Stimulated activated CD4-positive, alpha-beta T cell treated with anti-CD3 and anti-CD28 coated beads, Interleukin-4, amount 100 ng/mL, for 24 hours (primary cell): ENCODE results near the gene NRCAM.
"Not testable (repeated sequence)": the region's sequence is repeated elsewhere in the genome, so short reads cannot be mapped to it uniquely, and the experiment has no call there.

Source experiments
- DNase-seq: peaks from one replicate; pipeline ENCODE4 v3.0.0-alpha.2; 2020

The NRCAM gene

GRCh38 chr7:108301387-108301786, 154.8 kb downstream of the NRCAM start:
- no peak for DNase-seq

GRCh38 chr7:108299251-108299973, 156.8 kb downstream of the NRCAM start:
- DNase-seq, result no peak

- no peak for DNase-seq
These were observed 159.3 kb downstream of the NRCAM start for GRCh38 chr7:108296911-108297310.

GRCh38 chr7:108294595-108294994, 161.6 kb downstream of the NRCAM start:
- DNase-seq, result no peak

- DNase-seq, result no peak
These were observed 163.1 kb downstream of the NRCAM start for GRCh38 chr7:108293149-108293612.

- DNase-seq, result no peak
These were observed 163.7 kb downstream of the NRCAM start for GRCh38 chr7:108292541-108292940.

GRCh38 chr7:108291791-108292440, 164.3 kb downstream of the NRCAM start:
- DNase-seq, result no peak

- DNase-seq, result no peak
These were observed 165.1 kb downstream of the NRCAM start for GRCh38 chr7:108291152-108291508.

GRCh38 chr7:108290459-108291151, 165.6 kb downstream of the NRCAM start:
- DNase-seq, result no peak

GRCh38 chr7:108289852-108290251, 166.4 kb downstream of the NRCAM start:
- no peak for DNase-seq

GRCh38 chr7:108287857-108288256, 168.4 kb downstream of the NRCAM start:
- DNase-seq, result no peak

- no peak for DNase-seq
These were observed 169.8 kb downstream of the NRCAM start for GRCh38 chr7:108286290-108286904.

- no peak for DNase-seq
These were observed 170.5 kb downstream of the NRCAM start for GRCh38 chr7:108285778-108286177.

- DNase-seq, result no peak
These were observed 171.2 kb downstream of the NRCAM start for GRCh38 chr7:108285003-108285368.

GRCh38 chr7:108284349-108285002, 171.8 kb downstream of the NRCAM start:
- DNase-seq, result no peak

GRCh38 chr7:108283252-108283651, 173.0 kb downstream of the NRCAM start:
- no peak for DNase-seq

- no peak for DNase-seq
These were observed 173.7 kb downstream of the NRCAM start for GRCh38 chr7:108282427-108282996.

GRCh38 chr7:108280136-108280535, 176.1 kb downstream of the NRCAM start:
- no peak for DNase-seq

- DNase-seq, result no peak
These were observed 177.5 kb downstream of the NRCAM start for GRCh38 chr7:108278776-108279175.

- no peak for DNase-seq
These were observed 178.0 kb downstream of the NRCAM start for GRCh38 chr7:108278281-108278680.

GRCh38 chr7:108274447-108274846, 181.8 kb downstream of the NRCAM start:
- DNase-seq, result not testable (repeated sequence)

- DNase-seq, result not testable (repeated sequence)
These were observed 183.3 kb downstream of the NRCAM start for GRCh38 chr7:108272891-108273290.
